D721Med (cell line): ENCODE measurements around the gene PLPP4.

Experiments used
- DNase-seq: peaks from one replicate; pipeline ENCODE4 v3.0.0; 2011; ENCODE audit warnings: low spot score; ENCODE audit not compliant: insufficient read length
- FAIRE-seq: peaks from 2 replicates; lab custom pipeline; 2011; peaks lifted over from hg19 to GRCh38; lab: Jason Lieb, UNC
- CTCF ChIP-seq: IDR thresholded peaks from 2 replicates; pipeline ENCODE4 v1.5.1; 2012; ENCODE audit warnings: mild to moderate bottlenecking, control low read depth; ENCODE audit not compliant: insufficient read depth; ENCODE audit errors: missing control alignments

The PLPP4 gene

DNA sequence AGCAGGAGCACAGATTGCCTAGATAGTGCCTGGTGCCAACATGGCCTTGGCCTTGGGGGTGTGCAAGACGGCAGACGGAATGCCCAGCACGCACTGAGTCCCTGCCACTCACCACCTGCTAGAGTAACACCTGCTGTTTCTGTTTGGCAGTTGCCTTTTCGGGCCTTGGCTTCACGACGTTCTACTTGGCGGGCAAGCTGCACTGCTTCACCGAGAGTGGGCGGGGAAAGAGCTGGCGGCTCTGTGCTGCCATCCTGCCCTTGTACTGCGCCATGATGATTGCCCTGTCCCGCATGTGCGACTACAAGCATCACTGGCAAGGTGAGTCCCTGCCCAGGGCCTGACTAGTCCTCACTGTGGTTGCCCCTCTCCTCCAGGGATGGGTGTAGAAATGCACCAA is 118.0 kb downstream of the PLPP4 start:
- no peak for TF ChIP-seq CTCF
- DNase-seq (no peak), FAIRE-seq (no peak)

DNA sequence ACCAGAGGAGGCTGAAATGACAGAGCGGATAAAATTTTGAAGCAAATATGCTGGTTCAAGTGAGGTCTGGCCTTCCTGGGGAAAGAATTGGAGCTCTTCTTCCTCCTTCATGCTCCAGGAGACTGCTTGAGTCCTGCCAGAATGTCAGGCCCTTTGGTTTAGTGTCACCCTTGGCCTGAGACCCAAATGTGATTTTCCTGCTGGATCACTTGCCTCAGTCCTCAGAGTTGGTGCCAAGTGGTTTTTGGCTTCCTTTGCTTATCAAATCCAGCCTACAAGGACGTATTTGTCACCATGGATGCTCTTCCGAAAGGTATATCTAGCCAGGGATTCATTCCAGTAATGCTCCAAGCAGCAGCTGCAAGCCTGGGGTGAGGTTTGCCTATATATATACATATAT is 118.4 kb downstream of the PLPP4 start:
- FAIRE-seq (no peak), DNase-seq (no peak)
- TF ChIP-seq CTCF = no peak

DNA sequence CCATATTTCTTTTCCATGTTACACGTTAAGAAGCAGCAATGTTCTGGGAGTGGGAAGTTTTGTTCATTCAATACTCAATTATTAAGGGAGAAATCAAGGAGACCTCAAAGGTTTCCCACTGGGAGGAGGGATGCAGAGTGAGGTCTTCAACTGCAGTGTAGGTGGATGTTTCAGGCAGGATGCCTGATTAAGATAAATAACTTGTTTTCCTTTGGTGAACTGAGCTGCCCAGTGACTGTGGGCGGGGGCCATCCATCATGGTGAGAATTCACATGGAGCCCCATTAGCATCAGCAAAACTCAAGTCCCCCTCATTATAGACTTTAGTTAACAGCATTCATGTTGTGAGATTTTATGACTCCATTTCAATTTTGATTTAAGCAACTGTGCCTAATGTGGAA is 121.1 kb downstream of the PLPP4 start:
- FAIRE-seq (no peak), DNase-seq (no peak)
- TF ChIP-seq CTCF = no peak

- FAIRE-seq (no peak), DNase-seq (no peak)
- TF ChIP-seq CTCF = no peak
Measured at GRCh38 chr10:120578890-120579289, 121.9 kb downstream of the PLPP4 start.

- TF ChIP-seq CTCF = no peak
- DNase-seq (no peak), FAIRE-seq (no peak)
Measured at GRCh38 chr10:120580918-120581895, 124.2 kb downstream of the PLPP4 start.

DNA sequence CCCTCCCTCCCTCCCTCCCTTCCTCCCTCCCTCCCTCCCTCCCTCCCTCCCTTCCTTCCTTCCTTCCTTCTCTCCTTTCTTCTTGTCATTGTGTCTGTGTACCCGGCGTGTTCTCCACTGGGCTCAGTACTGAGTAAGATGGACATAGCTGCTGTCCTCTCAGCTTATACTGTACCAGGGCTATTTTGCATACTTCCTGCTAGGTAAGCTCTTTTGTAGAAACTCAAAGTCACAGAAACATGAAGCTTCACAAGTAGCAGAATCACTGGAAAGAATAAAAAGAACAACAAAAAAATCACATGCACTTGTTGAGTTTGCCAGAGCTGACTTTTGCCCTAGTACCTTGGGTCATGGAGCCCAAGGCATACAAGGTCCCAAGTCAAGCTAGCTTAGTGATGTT is 125.7 kb downstream of the PLPP4 start:
- FAIRE-seq (no peak), DNase-seq (no peak)
- TF ChIP-seq CTCF = no peak
